ENCODE results near the gene TOX2. TPM values are rescaled to one million over a fixed set of nuclear protein-coding genes. Genes with fewer than 3 reads are reported as not detected.

Gene TOX2
- total RNA-seq, 1 experiment from 2014 or later: 1.8 TPM

- Histone ChIP-seq H3K4me3 (ENCODE audit: low read length) (no peak overlapping the region), H3K9ac (ENCODE audit: low read length) (no peak overlapping the region), H3K27me3 (ENCODE audit: low read length) (no peaks in the 10 kb centered on the region), H3K9me2 (replicated peaks; ENCODE audit: low read length) (no peaks in the 10 kb centered on the region), H2AFZ (ENCODE audit: low read length) (no peak overlapping the region), H3F3A (ENCODE audit: low read length, unreplicated experiment) (no peaks in the 10 kb centered on the region), H3K27ac (ENCODE audit: low read length) (no peak overlapping the region), H3K4me2 (ENCODE audit: low read length) (no peak overlapping the region), H3K79me2 (ENCODE audit: low read length) (no peaks in the 10 kb centered on the region), H3K36me3 (ENCODE audit: low read depth, low read length) (no peaks in the 10 kb centered on the region), H4K20me1 (ENCODE audit: low read length) (no peaks in the 10 kb centered on the region), H3K9me3 (ENCODE audit: low read length) (no peaks in the 10 kb centered on the region), H3K4me1 (ENCODE audit: insufficient read depth, low read length) (peaks cover 4% of the 10 kb centered on the region)
- POLR2A ChIA-PET (ENCODE audit: unreplicated experiment): interaction anchor here (0.7 kb wide), 1 partner anchor 21 kb away, joined by 3 read pairs; no protein-coding TSS in a partner anchor
- DNase-seq (no peak), ATAC-seq (no peak)
- no TSS peak for BruUV-seq (replicated peaks)
- TF ChIP-seq, protein P1, sequence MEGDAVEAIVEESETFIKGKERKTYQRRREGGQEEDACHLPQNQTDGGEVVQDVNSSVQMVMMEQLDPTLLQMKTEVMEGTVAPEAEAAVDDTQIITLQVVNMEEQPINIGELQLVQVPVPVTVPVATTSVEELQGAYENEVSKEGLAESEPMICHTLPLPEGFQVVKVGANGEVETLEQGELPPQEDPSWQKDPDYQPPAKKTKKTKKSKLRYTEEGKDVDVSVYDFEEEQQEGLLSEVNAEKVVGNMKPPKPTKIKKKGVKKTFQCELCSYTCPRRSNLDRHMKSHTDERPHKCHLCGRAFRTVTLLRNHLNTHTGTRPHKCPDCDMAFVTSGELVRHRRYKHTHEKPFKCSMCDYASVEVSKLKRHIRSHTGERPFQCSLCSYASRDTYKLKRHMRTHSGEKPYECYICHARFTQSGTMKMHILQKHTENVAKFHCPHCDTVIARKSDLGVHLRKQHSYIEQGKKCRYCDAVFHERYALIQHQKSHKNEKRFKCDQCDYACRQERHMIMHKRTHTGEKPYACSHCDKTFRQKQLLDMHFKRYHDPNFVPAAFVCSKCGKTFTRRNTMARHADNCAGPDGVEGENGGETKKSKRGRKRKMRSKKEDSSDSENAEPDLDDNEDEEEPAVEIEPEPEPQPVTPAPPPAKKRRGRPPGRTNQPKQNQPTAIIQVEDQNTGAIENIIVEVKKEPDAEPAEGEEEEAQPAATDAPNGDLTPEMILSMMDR (conservative IDR thresholded peaks at IDR 0.05; ENCODE audit: low read depth, low read length): no peak
- TF ChIP-seq EZH2phosphoT487 (IDR thresholded peaks at IDR 0.05; ENCODE audit: borderline replicate concordance, low read length): no peak
- TF ChIP-seq EZH2 (IDR thresholded peaks at IDR 0.05; ENCODE audit: low read length, unreplicated experiment): no peak
- CTCF ChIA-PET: no interaction called here
- intact Hi-C loops (cut with micrococcal nuclease): no loop called here
These were observed 85.2 kb downstream of the TOX2 start for GRCh38 chr20:43999848-44000247.

DNA sequence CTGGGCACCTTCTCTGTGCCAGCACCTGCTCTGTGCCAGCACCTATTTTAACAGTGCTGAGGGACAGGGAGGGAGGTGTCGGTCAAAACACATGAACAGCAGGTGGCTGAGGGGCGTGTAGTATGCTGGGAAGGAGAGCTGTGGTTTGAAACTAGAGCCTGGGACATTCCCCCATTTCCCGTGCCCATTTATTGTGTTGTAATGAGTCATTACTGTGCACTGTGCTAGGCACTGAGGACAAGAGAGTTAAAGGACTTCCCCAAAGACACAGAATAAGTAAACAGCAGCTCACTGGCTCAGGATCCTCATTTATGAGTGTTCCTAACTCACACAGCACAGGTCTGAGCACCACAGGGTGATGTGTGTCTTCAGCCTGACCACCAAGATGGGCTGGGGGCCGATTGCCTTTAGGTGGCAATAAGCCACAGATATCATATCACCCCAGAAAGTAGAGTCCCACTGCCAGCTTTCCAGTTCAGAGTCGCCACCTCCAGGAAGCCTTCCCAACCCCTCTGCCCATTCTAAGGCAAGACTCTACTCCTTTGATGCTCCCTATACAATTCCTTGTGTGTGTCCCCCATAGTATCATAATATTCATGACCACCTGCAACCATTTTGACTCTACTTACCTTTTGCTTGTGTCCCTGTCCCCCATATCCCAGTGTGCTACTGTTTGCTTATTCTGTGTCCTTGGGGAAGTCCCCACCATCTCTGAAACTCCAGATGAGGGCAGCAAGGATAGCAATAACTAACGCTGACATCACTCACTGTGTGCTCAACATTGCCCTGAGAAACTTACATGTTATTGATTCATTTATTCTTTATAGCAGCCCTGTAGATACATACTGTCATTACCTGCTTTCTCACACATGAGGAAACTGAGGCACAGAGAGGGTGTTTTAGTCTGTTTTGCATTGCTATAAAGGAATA lies 87.3 kb downstream of the TOX2 start:
- Histone ChIP-seq H3K27me3 (ENCODE audit: low read length) (no peaks in the 10 kb centered on the region), H3K79me2 (ENCODE audit: low read length) (no peaks in the 10 kb centered on the region), H2AFZ (ENCODE audit: low read length) (no peak overlapping the region), H4K20me1 (ENCODE audit: low read length) (no peaks in the 10 kb centered on the region), H3K4me2 (ENCODE audit: low read length) (no peak overlapping the region), H3K9ac (ENCODE audit: low read length) (no peak overlapping the region), H3K9me3 (ENCODE audit: low read length) (no peaks in the 10 kb centered on the region), H3K4me1 (ENCODE audit: insufficient read depth, low read length) (no peaks in the 10 kb centered on the region), H3K9me2 (replicated peaks; ENCODE audit: low read length) (no peaks in the 10 kb centered on the region), H3F3A (ENCODE audit: low read length, unreplicated experiment) (no peaks in the 10 kb centered on the region), H3K36me3 (ENCODE audit: low read depth, low read length) (no peaks in the 10 kb centered on the region), H3K27ac (ENCODE audit: low read length) (no peak overlapping the region), H3K4me3 (ENCODE audit: low read length) (no peak overlapping the region)
- CTCF ChIA-PET: no interaction called here
- intact Hi-C loops (cut with micrococcal nuclease): no loop called here
- POLR2A ChIA-PET (ENCODE audit: unreplicated experiment): no interaction called here
- BruUV-seq (replicated peaks): no TSS peak
- no peak for DNase-seq
- TF ChIP-seq, protein P1 (conservative IDR thresholded peaks at IDR 0.05; ENCODE audit: low read depth, low read length): no peak
- no peak for TF ChIP-seq EZH2phosphoT487 (IDR thresholded peaks at IDR 0.05; ENCODE audit: borderline replicate concordance, low read length)
- ATAC-seq: no peak

GRCh38 chr20:44002861-44003260 lies 88.2 kb downstream of the TOX2 start:
- no peak for DNase-seq
- BruUV-seq (replicated peaks): no TSS peak
- H3K79me2 ChIP-seq (ENCODE audit: low read length): no peaks in the 10 kb centered on the region
- no peak overlapping the region for H3K9ac ChIP-seq (ENCODE audit: low read length)
- no peaks in the 10 kb centered on the region for H3F3A ChIP-seq (ENCODE audit: low read length, unreplicated experiment)
- no peak overlapping the region for H3K27ac ChIP-seq (ENCODE audit: low read length)
- H3K27me3 ChIP-seq (ENCODE audit: low read length): no peaks in the 10 kb centered on the region
- no peaks in the 10 kb centered on the region for H4K20me1 ChIP-seq (ENCODE audit: low read length)
- H3K4me2 ChIP-seq (ENCODE audit: low read length): no peak overlapping the region
- intact Hi-C loops (cut with micrococcal nuclease): no loop called here
- H3K9me2 ChIP-seq (replicated peaks; ENCODE audit: low read length): no peaks in the 10 kb centered on the region
- no peaks in the 10 kb centered on the region for H3K9me3 ChIP-seq (ENCODE audit: low read length)
- no peak for ATAC-seq
- CTCF ChIA-PET: no interaction called here
- no peaks in the 10 kb centered on the region for H3K36me3 ChIP-seq (ENCODE audit: low read depth, low read length)
- H3K4me3 ChIP-seq (ENCODE audit: low read length): no peak overlapping the region
- no peak overlapping the region for H2AFZ ChIP-seq (ENCODE audit: low read length)
- H3K4me1 ChIP-seq (ENCODE audit: insufficient read depth, low read length): no peaks in the 10 kb centered on the region
- POLR2A ChIA-PET (ENCODE audit: unreplicated experiment): no interaction called here
- no peak for TF ChIP-seq EZH2phosphoT487 (IDR thresholded peaks at IDR 0.05; ENCODE audit: borderline replicate concordance, low read length)
- no peak for TF ChIP-seq EZH2 (IDR thresholded peaks at IDR 0.05; ENCODE audit: low read length, unreplicated experiment)

All from PC-3 (cell line).